ENCODE measurements around the gene SLC22A8.

Gene SLC22A8

GRCh38 chr11:62999649-63000048 is 16.0 kb downstream of the SLC22A8 start:
- no peak overlapping the region for H3K27ac ChIP-seq
- no peaks in the 10 kb centered on the region for H3K9me3 ChIP-seq (ENCODE audit: low read depth, low read length)
- DNase-seq (ENCODE audit: low read depth, low spot score): no peak
- no peaks in the 10 kb centered on the region for H3K36me3 ChIP-seq (ENCODE audit: insufficient read depth, low read length)
- no peak overlapping the region for H3K9ac ChIP-seq (ENCODE audit: insufficient read length)
- TF ChIP-seq FOXP2 (optimal IDR thresholded peaks at IDR 0.05; ENCODE audit: control extremely low read depth, extremely low read length, insufficient read depth): no peak
- TF ChIP-seq EZH2 (IDR thresholded peaks at IDR 0.05): no peak
- no peak for TF ChIP-seq POLR2AphosphoS5 (IDR thresholded peaks at IDR 0.05; ENCODE audit: borderline replicate concordance, low read depth, low read length)
- H3K4me3 ChIP-seq: no peak overlapping the region

- no peaks in the 10 kb centered on the region for H3K9me3 ChIP-seq (ENCODE audit: low read depth, low read length)
- DNase-seq (ENCODE audit: low read depth, low spot score): no peak
- no peak overlapping the region for H3K4me3 ChIP-seq
- H3K9ac ChIP-seq (ENCODE audit: insufficient read length): no peak overlapping the region
- TF ChIP-seq EZH2 (IDR thresholded peaks at IDR 0.05): no peak
- TF ChIP-seq FOXP2 (optimal IDR thresholded peaks at IDR 0.05; ENCODE audit: control extremely low read depth, extremely low read length, insufficient read depth): no peak
- TF ChIP-seq POLR2AphosphoS5 (IDR thresholded peaks at IDR 0.05; ENCODE audit: borderline replicate concordance, low read depth, low read length): no peak
- H3K27ac ChIP-seq: no peak overlapping the region
- H3K36me3 ChIP-seq (ENCODE audit: insufficient read depth, low read length): no peaks in the 10 kb centered on the region
Measured at GRCh38 chr11:62999156-62999555, 16.5 kb downstream of the SLC22A8 start.

- no peak for TF ChIP-seq FOXP2 (optimal IDR thresholded peaks at IDR 0.05; ENCODE audit: control extremely low read depth, extremely low read length, insufficient read depth)
- TF ChIP-seq POLR2AphosphoS5 (IDR thresholded peaks at IDR 0.05; ENCODE audit: borderline replicate concordance, low read depth, low read length): no peak
- TF ChIP-seq EZH2 (IDR thresholded peaks at IDR 0.05): no peak
- DNase-seq (ENCODE audit: low read depth, low spot score): no peak
- Histone ChIP-seq H3K9ac (ENCODE audit: insufficient read length) (no peak overlapping the region), H3K4me3 (no peak overlapping the region), H3K36me3 (ENCODE audit: insufficient read depth, low read length) (no peaks in the 10 kb centered on the region), H3K27ac (no peak overlapping the region), H3K9me3 (ENCODE audit: low read depth, low read length) (no peaks in the 10 kb centered on the region)
Measured at GRCh38 chr11:62996271-62996670, 19.4 kb downstream of the SLC22A8 start.

- TF ChIP-seq POLR2AphosphoS5 (IDR thresholded peaks at IDR 0.05; ENCODE audit: borderline replicate concordance, low read depth, low read length) (no peak), FOXP2 (optimal IDR thresholded peaks at IDR 0.05; ENCODE audit: control extremely low read depth, extremely low read length, insufficient read depth) (no peak), EZH2 (IDR thresholded peaks at IDR 0.05) (no peak)
- H3K27ac ChIP-seq: no peak overlapping the region
- no peak for DNase-seq (ENCODE audit: low read depth, low spot score)
- no peaks in the 10 kb centered on the region for H3K9me3 ChIP-seq (ENCODE audit: low read depth, low read length)
- H3K4me3 ChIP-seq: no peak overlapping the region
- no peaks in the 10 kb centered on the region for H3K36me3 ChIP-seq (ENCODE audit: insufficient read depth, low read length)
- H3K9ac ChIP-seq (ENCODE audit: insufficient read length): no peak overlapping the region
Measured at GRCh38 chr11:62994775-62995174, 20.9 kb downstream of the SLC22A8 start.

- TF ChIP-seq EZH2 (IDR thresholded peaks at IDR 0.05) (no peak), POLR2AphosphoS5 (IDR thresholded peaks at IDR 0.05; ENCODE audit: borderline replicate concordance, low read depth, low read length) (no peak), FOXP2 (optimal IDR thresholded peaks at IDR 0.05; ENCODE audit: control extremely low read depth, extremely low read length, insufficient read depth) (no peak)
- no peaks in the 10 kb centered on the region for H3K9me3 ChIP-seq (ENCODE audit: low read depth, low read length)
- no peak overlapping the region for H3K9ac ChIP-seq (ENCODE audit: insufficient read length)
- H3K4me3 ChIP-seq: no peak overlapping the region
- no peaks in the 10 kb centered on the region for H3K36me3 ChIP-seq (ENCODE audit: insufficient read depth, low read length)
- H3K27ac ChIP-seq: no peak overlapping the region
- DNase-seq (ENCODE audit: low read depth, low spot score): no peak
Measured at GRCh38 chr11:62988276-62988675, 27.4 kb downstream of the SLC22A8 start.

- Histone ChIP-seq H3K4me3 (no peak overlapping the region), H3K36me3 (ENCODE audit: insufficient read depth, low read length) (no peaks in the 10 kb centered on the region), H3K9me3 (ENCODE audit: low read depth, low read length) (no peaks in the 10 kb centered on the region), H3K9ac (ENCODE audit: insufficient read length) (no peak overlapping the region), H3K27ac (no peak overlapping the region)
- DNase-seq (ENCODE audit: low read depth, low spot score): no peak
- TF ChIP-seq FOXP2 (optimal IDR thresholded peaks at IDR 0.05; ENCODE audit: control extremely low read depth, extremely low read length, insufficient read depth) (no peak), POLR2AphosphoS5 (IDR thresholded peaks at IDR 0.05; ENCODE audit: borderline replicate concordance, low read depth, low read length) (no peak), EZH2 (IDR thresholded peaks at IDR 0.05) (no peak)
Measured at GRCh38 chr11:62985041-62985750, 30.4 kb downstream of the SLC22A8 start.

- no peak for DNase-seq (ENCODE audit: low read depth, low spot score)
Measured at GRCh38 chr11:62984451-62984991, 31.1 kb downstream of the SLC22A8 start, which contains the start of gene SLC22A6. TSS of gene SLC22A6 (minus strand) at chr11:62984967. CDS start at chr11:62984690, 277 bp downstream.

GRCh38 chr11:62983536-62984199 is 32.0 kb downstream of the SLC22A8 start:
- Histone ChIP-seq H3K9me3 (ENCODE audit: low read depth, low read length) (no peaks in the 10 kb centered on the region), H3K27ac (no peak overlapping the region), H3K4me3 (no peak overlapping the region), H3K36me3 (ENCODE audit: insufficient read depth, low read length) (no peaks in the 10 kb centered on the region), H3K9ac (ENCODE audit: insufficient read length) (no peak overlapping the region)
- DNase-seq (ENCODE audit: low read depth, low spot score): no peak
- TF ChIP-seq FOXP2 (optimal IDR thresholded peaks at IDR 0.05; ENCODE audit: control extremely low read depth, extremely low read length, insufficient read depth): no peak
- TF ChIP-seq EZH2 (IDR thresholded peaks at IDR 0.05): no peak
- TF ChIP-seq POLR2AphosphoS5 (IDR thresholded peaks at IDR 0.05; ENCODE audit: borderline replicate concordance, low read depth, low read length): no peak

More at GRCh38 chr11:62984451-62984991, 31.1 kb downstream of the SLC22A8 start, which contains the start of gene SLC22A6:
- Histone ChIP-seq H3K4me3 (no peak within 1 kb of the TSS), H3K9ac (ENCODE audit: insufficient read length) (no peak within 1 kb of the TSS), H3K36me3 (ENCODE audit: insufficient read depth, low read length) (no peaks in the 10 kb centered on the region), H3K27ac (no peak within 1 kb of the TSS), H3K9me3 (ENCODE audit: low read depth, low read length) (no peaks in the 10 kb centered on the region)
- no peak for TF ChIP-seq FOXP2 (optimal IDR thresholded peaks at IDR 0.05; ENCODE audit: control extremely low read depth, extremely low read length, insufficient read depth)

Measured in SK-N-MC (cell line).